Activated CD4-positive, CD25-positive, alpha-beta regulatory T cell (primary cell): ENCODE data around the gene FOCAD.

ENCODE experiments used
- DNase-seq, 4 experiments: peaks; one replicate each; lab custom pipeline; 2025; lab: John Stamatoyannopoulos, UW

FOCAD gene

DNA sequence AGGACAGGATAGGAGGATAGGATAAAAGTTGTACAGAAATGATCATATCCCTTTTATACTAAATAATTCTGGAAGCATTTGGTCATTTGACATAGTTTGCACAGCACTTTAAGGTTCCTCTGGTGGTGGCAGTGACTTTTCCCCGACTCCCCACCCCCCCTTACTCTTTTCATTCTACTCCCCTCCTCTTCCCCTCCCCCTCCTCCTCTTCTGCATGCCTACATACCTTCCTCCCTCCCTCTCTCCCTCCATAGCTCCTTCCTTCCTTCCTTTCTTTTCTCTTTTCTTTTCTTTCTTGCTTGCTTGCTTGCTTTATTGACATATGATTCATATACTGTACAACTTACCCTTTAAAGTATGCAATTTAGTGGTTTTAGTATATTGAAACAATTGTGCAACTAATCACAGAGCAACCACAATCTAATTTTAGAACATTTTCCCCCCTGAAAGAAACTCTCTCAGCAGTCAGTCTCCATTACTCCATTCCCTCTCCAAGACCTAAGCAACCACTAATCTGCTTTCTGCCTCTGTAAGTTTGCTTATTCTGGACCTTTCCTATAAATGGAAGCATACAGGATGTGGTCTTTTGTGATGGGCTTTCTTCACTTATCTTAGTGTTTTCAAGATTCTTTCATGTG lies 188.4 kb downstream of the FOCAD start:
- DNase-seq = no peak

- DNase-seq = no peak
Measured at GRCh38 chr9:20873240-20873865, 189.3 kb downstream of the FOCAD start.

DNA sequence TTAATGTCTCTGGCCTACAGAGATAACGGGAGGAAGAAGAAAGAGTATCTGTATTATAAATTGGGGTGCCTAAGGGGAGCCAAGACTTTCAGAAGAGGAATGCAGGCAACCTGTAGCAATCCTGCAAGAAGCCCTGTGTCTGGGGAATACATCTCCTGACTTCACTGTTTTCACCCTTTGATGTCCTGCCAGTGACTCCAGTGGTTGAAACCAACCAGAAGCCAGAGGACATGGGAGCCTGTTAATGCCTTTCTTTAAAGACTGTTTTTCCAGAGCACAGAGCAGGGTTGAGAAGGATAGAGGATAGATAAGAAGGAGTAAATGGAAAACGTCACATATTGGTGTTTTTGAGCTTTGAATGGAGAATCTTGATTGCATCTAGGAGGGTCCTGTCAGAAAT lies 196.2 kb downstream of the FOCAD start:
- DNase-seq = no peak

DNA sequence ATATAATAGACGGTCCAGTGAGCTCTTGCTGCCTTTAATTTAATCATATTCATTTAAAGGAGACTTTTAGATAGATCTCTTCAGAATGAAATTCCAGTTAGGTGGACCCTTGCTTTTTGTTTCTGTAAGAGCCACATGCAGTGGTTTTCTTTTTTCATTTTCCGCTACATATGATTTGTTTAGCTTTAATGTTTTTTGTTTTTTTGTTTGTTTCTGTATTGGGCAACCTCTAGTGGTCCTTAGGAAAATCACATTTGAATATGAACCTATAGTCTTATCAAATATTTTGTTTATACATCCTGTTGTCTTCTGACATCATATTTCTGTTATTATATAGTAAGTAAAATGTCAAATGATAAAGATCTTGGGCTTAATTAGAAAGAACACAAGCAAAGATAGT lies 196.6 kb downstream of the FOCAD start:
- no peak for DNase-seq

GRCh38 chr9:20884985-20885593 lies 201.0 kb downstream of the FOCAD start:
- peak; percentile 15 to 30 (median 16) for DNase-seq

GRCh38 chr9:20898885-20899554 lies 215.0 kb downstream of the FOCAD start:
- DNase-seq = no peak

GRCh38 chr9:20903212-20903611 lies 219.2 kb downstream of the FOCAD start:
- DNase-seq = no peak

DNA sequence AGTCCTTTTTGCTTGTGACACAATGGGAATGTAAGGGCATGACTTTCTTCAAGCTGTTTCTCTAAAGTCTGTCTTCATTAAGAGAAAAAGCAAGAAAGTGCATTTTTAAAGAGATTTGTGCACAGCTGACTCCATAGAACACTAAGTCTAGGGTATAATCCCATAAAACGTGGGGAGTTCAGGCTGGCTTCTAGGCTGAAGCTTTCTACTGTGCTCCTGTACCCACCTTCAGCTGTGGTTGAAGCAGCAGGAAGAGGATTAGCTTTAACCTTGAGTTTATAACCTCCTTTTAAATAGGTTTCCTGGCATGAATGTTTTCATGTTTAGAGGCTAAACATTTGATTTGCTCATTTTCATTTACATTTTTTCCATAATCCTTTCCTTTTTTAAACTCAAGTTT lies 220.9 kb downstream of the FOCAD start:
- no peak for DNase-seq

DNA sequence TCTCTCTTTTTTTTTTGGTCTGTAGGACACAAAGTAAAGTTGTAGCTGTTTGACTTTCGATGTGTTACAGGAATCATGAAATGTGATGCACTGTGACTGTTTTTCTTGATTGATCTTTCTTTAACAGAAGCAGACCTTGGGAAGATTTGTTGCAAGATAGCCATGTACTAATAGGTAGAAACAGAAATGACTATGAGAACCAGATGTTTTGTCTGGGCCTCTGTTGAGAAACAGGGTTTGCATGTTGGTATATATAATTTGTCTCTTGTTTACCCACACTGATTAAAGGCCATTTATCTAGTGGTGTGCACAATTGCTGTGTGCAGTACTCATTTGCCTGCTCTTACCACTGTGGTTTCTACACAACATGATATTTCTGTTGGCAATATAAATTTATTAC lies 222.3 kb downstream of the FOCAD start:
- DNase-seq = no peak

DNA sequence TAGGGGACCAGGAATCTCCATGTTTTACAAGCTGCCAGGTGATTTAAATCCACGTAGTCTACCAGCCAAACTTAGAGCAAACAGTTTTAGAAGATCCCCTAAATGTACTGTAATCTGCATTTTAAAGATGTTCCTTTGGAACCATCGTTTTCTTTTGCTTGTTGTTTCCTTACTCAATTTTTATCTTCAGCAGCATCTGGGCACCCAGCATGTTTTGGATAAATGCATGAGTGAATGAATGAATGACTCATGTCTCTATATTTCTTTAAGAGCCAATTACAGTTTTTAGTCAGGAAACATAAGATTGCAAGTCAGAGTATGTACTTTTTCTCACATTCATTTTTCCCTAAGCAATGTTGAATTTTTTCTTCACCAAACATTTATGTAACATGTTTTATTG lies 224.4 kb downstream of the FOCAD start:
- DNase-seq = no peak

GRCh38 chr9:20914556-20914955 lies 230.5 kb downstream of the FOCAD start:
- DNase-seq = no peak

GRCh38 chr9:20921362-20921761 lies 237.3 kb downstream of the FOCAD start:
- DNase-seq = no peak

DNA sequence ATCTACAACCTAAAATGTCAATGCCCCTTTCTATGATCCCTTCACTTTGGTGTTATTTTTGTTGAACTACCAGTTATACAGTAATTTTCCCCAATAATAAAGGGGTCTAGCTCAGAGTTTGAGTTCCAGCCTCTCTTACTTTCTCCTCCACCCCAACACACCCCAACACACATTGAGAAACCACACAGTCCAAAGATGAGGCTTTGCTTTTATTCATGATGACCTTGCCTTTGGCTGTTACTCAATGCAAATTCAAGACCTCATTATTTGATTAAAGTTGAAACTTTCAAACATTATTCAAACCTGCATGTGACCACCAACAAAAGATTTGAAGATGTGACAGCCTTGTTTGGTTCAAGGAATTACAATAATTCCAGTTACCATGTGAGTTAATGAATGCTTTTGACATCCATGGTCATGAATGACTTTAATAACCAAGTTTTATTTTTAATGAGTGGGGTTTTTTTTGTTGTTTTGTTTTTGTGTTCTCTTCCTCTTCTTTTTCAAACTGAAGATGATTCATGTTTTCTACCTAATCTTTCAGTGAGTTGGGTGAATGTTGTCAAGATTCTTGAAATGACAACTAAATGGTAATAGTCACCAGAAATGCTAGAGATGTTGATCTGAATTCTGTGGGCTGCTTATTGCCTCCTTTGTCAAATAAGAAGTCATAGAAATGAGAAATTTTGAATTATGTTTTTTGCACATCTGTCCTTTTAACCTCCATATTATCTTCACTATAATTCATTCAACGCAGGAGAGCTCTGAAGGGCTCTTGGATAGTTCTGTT lies 241.4 kb downstream of the FOCAD start:
- no peak for DNase-seq

GRCh38 chr9:20929276-20929675 lies 245.2 kb downstream of the FOCAD start:
- DNase-seq = no peak

- no peak for DNase-seq
Measured at GRCh38 chr9:20930836-20931235, 246.8 kb downstream of the FOCAD start.

- DNase-seq = no peak
Measured at GRCh38 chr9:20940447-20941173, 256.6 kb downstream of the FOCAD start.

GRCh38 chr9:20941174-20941690 lies 257.2 kb downstream of the FOCAD start:
- peak in 3 of 4 experiments; percentile 4 to 11 (median 5) for DNase-seq

DNA sequence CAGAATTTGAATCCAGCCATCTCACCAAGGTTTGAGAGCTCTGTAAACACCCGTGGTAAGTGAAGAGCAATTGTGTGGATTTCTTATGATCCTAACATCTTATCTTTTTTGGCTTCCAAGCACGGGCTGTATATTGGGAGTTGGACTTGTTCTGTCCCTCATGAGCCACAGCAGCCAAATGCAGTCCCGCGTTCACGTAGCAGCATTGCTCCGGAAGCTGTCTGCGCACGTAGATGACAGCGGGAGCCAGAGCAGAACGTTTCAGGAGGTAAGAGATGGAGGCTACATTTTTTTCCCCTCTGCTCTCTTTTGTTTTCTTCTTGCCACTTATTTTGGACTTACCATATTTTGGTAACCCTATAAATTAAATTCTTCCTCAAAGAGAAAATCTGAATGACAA lies 260.4 kb downstream of the FOCAD start:
- DNase-seq = no peak

DNA sequence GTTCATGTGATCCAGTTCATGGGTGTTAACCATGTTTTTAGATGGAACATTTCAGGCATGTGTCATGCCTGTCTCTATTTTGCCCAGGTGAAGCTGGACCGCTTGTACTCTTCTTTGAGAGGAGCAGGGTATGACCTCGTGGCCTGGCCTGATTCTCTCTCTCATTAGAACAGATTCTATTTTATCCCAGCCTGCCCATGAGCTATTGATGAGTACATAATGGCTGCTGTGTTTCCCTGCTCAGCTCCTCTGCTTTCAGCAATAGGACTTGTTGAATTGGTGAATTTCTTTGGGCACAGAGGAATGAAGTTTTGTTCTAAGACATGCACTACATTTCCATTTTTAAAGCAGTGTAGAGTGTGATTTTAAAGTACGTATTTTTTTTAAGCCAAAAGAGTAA lies 261.2 kb downstream of the FOCAD start:
- DNase-seq = no peak

GRCh38 chr9:20945856-20946255 lies 261.8 kb downstream of the FOCAD start:
- DNase-seq = no peak

- DNase-seq = no peak
Measured at GRCh38 chr9:20948703-20949102, 264.6 kb downstream of the FOCAD start.
